GM18498 (cell line): Measurements from ENCODE around the gene FRG2.
"Not testable (repeated sequence)": the region's sequence is repeated elsewhere in the genome, so short reads cannot be mapped to it uniquely, and the experiment has no call there.

Experiments
- ATAC-seq: cut with Tn5 transposase; IDR thresholded peaks from one replicate; pipeline ENCODE4 v1.9.1; 2021; ENCODE audit warnings: mild to moderate bottlenecking, moderate library complexity; ENCODE audit not compliant: unreplicated experiment

The FRG2 gene

DNA sequence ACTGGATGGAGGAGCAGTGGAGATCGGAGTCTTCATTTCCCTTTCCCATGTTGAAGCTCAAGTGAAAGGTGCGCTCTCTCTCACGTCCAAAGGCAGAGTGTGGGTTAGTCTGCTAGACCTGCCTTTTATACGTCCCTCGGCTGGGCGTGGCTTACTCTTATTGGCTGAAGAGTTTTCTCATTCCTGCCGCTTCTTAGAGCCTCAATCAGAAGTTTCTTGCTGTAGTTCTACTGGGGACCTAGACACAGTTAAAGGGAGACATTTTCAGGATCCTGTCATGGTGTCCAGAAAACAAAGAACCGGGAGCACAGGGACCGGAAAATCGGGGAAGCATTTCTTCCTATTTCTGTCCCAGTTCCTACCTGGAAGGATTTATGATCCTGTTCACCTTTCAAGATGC, at the start of gene FRG2:
Gene FRG2, minus strand, starts transcription at position 101 of the 400 bp plus-strand sequence. Its CDS starts 52 bp downstream, at position 49.
- not testable (repeated sequence) for ATAC-seq

DNA sequence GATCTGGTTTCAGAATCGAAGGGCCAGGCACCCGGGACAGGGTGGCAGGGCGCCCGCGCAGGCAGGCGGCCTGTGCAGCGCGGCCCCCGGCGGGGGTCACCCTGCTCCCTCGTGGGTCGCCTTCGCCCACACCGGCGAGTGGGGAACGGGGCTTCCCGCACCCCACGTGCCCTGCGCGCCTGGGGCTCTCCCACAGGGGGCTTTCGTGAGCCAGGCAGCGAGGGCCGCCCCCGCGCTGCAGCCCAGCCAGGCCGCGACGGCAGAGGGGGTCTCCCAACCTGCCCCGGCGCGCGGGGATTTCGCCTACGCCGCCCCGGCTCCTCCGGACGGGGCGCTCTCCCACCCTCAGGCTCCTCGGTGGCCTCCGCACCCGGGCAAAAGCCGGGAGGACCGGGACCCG, 41.3 kb upstream of the FRG2 start:
- ATAC-seq = not testable (repeated sequence)

DNA sequence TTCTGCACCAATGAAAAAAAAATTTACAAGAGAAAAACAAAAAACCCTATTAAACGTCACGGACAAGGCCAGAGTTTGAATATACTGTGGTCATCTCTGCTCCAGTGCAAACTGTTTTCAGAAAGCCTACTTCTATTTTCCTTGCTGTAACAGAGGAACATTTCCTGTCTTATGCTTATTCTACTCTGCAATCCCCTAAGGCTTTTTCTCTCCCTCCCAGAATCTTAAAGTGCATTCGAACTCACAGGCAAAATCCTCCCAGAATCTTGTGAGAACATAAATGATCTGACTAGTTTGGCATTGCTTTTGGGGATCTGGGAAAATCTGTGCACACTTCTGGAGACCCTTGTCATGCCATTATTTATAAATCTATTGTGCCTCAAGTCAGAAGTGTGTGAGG, 37.7 kb upstream of the FRG2 start:
- not testable (repeated sequence) for ATAC-seq

DNA sequence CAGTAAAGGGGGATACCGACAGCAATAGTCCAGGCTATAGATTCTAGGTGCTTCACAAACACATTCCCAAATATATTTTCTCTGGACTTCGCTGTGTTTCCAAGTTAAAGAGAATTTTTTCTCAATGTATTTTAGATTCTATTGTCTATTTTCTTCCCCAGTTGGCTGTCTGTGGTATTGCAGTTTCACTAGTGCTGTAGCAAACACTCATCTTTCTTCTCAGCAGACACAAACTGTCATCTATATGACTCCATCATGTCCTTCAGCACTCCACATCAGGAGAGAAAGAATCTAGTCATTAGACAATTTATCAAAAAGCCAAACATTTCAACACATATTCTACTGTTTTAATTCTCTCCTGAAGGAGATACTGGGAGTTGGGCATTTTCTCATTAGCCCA, 37.3 kb upstream of the FRG2 start, which contains the start of gene DBET:
Gene DBET, plus strand, starts transcription at position 161 of the 400 bp plus-strand sequence.
- ATAC-seq = not testable (repeated sequence)

DNA sequence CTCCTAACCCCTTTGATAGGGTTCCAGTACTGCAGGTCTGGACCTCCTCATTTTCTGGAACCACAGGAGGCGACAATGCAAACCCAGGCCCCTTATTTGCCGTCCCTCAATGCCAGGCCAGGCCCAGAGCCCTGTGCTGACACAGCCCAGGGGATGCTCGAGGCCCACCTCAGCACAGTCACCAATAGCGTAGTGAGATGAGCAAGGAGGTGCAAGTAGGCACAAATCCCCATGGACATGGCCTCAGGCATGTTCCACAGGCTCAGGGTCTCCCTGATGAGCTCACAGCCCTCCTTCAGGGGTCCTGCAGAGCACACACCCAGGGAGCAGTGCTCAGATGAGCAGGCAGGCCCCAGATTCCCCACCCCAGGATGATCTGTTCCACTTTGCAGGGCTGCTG, 31.9 kb upstream of the FRG2 start:
- not testable (repeated sequence) for ATAC-seq

DNA sequence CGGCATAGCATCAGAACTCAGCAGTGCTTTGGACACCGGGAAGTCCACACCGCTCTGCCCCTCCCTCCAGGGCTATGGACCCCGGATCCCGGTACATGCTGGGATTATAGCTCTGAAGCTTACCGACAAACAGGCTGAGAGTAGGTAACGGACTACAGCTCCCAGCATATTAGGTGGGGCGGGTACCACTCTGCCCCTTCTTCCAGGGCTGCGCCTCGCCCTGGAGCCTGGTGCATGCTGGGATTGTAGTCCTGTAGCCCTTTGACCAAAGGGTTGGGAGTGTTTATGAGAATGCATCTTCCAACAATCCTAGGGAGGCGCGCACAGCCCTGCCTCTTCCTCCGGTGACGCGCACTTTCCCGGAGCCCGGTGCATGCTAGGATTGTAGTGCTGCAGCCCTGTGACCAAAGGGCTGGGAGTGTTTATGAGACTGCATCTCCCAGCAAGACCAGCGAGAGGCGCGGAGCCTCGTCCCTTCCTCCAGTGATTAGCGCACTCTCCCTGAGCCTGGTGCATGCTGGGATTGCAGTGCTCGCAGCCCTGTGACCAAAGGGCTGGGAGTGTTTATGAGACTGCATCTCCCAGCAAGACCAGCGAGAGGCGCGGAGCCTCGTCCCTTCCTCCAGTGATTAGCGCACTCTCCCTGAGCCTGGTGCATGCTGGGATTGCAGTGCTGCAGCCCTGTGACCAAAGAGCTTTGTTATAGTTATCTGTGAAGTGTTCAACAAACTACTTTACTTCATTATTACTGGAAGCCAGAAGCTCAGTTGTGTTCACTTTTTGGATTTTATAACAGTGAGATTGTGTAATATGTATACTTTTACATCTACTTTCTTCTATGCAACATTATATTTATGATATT, 22.6 kb upstream of the FRG2 start:
- not testable (repeated sequence) for ATAC-seq

DNA sequence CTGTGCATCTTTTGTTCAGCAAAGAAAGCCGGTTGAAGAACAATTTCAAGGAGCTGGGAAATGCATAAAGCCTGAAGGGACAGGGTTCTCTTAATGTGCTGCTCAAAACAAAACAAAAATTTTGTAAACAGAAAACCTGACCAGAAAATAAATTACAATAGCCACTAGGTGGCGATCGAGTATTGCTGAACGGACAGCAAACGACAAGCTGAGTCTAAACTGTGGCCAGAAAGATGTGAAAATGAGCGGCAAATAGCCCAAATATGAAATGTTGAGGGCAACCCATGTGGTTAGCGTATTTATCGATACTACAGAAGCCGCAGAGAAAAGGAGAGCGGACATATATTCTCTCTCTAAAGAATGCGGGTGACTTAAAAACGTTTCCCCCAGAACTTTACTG, 20.6 kb upstream of the FRG2 start:
- ATAC-seq = not testable (repeated sequence)

DNA sequence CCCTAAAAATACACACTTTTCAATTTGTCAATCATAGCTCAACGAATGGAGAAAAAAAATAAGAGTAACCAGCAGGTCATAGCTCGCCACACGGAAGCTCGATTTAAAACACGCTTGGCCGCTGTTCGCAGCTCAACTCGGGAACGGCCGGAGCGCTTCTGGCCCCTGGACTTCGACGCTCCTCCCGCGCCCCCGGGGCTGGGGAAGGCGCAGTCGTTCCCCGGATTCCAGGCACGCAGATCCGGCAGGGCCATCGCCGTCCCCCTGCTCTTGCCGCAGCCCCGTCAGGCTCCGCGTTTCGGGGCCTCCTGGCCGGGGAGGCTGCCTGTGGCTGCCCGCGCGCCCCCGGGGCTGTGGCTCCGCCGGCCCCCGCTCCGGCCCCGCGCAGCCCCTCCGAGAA, 13.8 kb upstream of the FRG2 start:
- ATAC-seq = not testable (repeated sequence)

DNA sequence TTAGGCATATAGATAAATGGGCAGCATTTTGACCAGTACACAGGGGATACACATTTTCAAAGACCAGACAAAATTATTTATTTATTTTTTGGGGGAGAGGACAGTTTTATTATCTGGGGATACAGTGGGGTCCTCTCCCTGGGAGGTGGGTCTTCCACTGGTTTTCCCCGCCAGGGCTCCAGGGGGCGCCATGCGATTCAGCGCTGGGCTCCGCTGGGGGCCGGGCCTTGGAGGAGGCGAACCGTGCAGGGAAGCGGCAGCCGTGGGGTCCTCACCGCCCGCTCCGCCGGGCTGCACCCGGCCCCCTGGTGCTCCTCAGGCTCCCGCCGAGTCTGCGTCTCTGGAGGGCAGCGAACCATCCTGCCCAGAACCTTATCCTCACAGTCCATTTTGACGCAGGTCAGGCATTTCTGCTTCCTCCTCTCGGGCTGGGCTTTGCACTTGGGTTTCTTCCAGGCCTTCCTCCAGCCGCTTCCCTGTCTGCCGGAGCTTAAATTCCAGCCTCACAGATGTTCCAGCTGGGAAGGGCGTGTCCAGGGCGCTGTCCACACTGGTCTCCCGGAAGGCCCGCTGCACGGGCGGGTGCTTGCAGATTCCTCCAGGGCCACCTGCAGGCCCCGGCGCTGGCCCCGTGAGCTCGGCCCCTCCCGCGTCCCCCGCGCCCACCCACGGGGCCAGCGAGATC, 10.8 kb upstream of the FRG2 start:
- ATAC-seq = peak; percentile 65

DNA sequence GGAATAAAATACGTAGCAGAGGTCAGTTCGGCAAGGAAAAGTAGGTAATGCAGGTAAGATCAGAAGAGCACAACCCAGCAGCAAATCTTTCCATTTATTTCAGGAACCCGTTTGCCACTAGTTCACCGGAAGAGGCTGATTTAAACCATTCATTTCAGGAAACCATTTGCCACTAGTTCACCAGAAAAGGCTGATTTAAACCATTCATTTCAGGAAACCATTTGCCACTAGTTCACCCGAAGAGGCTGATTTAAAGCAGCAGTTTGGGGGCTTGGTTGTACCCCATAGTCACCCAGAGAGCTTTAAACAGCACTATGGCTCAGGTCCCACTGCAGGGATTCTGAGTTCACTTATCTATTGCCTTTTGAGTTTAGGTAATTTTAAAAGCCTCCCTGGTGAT, 4.2 kb upstream of the FRG2 start:
- not testable (repeated sequence) for ATAC-seq

DNA sequence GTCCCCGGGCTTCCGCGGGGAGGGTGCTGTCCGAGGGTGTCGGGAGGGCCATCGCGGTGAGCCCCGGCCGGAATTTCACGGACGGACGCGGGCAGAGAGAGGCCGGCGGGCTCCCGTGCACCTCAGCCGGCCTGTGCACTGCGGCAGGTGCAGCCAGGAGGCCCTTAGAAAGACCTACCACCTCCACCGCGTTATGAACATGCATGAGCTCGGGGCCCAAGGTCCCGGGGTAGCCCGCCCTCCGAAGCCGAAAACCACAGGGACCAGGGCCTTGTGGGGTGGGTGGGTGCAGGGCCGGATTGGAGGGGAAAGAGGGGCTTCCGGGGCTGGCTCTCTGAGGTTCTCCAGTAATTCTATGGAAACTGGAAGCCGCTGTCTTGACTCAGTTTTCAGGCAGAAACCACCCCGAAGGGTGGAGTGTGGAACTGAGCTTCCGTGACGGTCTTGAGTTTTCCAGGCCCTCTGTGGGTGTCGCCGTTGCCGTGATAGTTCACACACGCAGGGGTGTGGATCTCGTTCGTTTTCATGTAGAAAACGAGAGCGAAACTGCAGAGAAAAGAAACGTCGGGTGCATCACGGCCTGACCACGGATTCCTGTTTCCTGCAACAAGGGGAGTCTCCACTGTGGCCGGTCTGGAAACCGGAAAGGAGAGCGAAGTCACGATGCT, 4.3 kb downstream of the FRG2 start:
- ATAC-seq = peak; percentile 58

DNA sequence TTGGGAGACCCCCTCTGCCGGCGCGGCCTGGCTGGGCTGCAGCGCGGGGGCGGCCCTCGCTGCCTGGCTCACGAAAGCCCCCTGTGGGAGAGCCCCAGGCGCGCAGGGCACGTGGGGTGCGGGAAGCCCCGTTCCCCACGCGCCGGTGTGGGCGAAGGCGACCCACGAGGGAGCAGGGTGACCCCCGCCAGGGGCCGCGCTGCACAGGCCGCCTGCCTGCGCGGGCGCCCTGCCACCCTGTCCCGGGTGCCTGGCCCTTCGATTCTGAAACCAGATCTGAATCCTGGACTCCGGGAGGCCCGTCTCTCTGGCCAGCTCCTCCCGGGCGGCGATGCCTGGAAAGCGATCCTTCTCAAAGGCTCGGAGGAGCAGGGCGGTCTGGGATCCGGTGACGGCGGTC, 5.1 kb downstream of the FRG2 start:
- not testable (repeated sequence) for ATAC-seq

DNA sequence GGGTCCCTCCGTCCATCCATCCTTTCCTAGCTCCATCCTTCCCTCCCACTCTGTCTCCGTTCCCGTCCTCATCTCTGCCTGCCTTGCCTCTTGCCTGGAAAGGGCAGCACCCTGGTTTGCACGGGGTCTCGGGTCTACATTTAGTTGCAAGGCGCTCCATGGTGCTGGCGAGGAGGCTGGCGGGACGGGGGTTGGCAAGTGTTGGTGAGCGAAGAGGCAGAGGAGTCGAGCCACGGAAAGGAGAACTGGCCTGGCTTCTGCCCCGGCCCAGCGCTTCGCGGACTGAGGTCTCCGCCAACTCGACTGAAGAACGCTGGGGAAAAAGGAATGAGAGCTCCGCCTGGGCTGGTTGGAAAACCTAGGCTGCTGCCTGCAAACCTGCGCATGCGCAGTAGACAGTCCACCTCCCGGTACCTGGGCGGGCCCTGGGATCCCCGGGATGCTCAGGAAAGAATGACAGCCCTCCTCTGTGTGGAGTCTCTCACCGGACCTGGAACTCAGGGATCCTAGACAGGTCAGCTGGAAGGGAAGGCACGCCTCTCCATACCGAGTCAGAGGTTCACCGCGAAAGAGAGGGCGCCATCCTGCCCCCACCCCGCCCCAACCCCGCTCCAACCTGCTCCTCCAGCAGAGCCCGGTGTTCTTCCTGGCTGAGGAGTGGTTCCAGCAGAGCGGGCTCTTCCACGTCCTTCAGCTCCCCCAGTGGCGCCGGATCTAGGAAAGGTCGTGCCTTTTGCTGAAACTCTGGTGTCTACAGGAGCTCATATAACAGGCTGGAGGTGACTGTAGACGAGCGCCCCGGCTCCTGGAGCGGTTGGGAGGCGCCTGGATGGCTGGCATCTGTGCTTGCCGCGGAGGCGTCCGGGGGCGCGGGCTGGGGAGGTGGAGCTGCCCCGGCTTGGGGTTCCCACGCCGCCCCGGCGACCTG, 6.0 kb downstream of the FRG2 start:
- no peak for ATAC-seq

DNA sequence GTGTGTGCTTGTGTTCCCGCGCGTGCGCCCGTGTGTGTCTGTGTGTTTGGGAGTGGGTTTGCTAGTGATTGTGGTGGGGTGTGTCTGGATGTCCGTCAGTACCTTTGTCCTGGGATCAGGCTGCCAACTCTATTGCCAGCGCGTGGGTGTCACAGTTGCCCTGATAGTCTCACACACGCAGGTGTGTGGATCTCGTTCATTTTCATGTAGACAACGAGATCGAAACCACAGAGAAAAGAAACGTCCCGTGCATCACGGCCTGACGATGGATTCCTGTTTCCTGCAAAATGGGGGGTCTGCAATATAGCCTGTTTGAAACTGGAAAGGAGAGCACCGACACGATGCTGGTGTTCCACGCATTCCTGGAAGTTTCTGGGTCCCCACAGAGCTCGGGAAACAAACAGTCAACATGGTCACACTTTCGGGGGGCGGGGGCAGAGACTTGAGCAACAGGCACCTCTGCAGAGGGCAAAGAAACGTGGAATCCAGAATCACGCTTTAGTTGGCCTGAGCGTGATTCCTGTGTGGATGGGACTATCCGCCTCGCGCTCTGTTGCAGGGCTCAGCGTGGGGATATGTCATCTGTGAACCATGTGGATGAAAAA, 7.1 kb downstream of the FRG2 start:
- not testable (repeated sequence) for ATAC-seq

DNA sequence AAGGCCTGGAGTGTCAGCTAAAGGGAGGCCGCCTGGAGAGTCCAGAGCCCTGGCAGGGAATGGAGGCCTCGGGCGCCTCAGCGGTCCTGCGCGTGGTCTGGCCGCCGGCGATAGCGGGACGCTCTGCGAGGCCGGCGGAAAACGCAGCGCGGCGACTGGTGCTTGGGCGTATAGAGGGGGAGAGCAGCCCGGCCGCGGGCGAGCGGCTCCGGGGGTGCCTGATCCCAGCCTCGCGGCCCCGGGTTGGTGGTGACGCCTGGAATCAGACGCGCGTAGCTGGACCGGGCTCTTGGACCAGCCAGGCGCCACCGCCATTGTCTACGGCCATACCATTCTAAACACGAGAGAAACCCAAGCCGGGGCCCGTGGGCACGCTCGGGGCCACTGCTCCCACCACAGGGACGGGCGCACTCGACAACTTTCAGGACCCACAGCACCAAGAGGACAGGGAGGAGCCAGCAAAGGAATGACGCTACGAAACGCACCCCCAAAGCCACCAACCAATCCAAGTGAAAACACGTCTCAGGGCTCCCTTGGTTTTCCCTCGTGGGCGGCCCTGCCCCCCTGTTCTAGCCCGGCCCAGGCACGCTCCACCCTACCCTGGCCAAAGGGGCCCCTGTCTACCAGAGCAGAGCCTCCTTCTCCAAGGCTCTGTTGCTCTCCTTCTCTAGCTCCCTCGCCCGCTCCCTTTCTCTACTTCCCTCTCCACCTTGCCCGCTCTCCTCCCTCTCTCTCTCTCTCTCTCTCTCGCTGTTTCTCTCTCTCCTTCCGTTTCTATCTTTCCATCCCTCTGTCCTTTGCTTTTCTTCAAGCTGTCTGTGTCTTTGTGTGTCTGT, 7.8 kb downstream of the FRG2 start:
- ATAC-seq = no peak

DNA sequence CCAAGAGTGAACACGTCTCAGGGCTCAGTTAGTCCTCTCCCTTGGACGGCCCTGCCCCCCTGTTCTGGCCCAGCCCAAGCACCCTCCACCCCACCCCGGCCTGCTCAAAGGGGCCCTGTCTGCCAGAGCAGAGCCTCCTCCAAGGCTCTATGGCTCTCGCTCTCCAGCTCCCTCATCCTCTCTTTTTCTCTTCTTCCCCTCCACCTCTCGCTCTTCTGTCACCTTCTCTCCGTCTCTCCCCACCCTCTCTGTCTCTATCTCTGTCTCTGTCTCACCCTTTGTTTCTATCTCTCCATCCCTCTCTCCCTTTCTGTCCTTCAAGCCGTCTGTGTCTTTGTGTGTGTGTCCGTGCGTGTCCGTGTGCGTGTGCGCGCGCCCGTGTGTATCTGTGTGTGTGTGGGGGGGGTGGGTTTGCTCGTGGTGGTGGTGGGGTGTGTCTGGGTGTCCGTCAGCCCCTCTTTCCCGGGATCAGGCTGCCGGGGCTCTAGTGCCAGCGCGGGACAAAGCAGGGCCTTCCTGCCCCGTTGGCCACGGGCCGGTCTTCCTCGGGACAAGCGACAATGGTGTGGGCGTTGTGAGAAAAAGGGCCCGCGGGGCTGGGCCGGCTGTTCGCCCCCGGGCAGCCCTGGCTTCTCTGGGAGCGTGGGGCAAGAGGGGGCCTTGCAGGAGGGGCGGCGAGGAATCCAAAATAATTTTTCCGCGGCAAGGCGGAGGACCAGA, 8.7 kb downstream of the FRG2 start:
- ATAC-seq = no peak

DNA sequence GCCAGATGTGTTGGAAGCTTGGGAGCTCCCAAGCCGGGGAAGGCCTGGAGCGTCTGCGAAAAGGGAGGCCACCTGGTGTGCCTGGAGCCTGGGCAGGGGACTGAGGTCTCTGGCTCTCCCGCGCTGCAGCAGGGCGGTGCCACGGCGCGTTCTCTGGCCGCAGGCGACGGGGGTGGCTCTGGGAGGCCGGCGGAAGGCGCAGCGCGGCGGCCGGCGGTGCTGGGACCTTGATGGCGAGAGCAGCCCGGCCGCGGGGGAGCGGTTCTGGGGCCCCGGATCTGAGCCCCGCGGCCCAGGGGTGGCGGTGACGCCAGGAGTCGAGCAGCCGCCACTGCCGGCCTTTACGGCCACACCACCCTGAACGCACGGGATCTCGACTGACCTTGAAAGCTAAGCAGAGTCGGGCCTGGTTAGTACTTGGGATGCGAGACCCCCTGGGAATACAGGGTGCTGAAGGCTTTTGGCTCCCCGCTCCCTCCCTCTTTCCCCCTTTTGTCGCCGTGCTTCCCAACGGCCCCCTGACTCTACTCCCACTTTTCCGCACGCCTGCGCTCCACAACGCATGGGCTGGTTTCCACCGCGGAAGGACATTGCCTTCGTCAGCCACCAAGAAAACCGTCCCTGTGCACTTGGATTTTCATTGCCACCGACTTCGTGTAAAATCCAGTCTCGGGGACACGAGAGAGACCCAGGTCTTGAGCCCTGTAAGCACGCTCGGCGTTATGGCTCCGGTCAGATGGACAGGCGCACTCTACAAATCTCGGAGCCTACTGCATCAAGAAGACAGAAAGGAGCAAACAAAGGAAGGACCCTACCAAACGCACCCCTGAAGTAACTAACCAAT, 9.5 kb downstream of the FRG2 start:
- ATAC-seq = no peak
